ENCODE results near the gene SNORC.

- TF ChIP-seq POLR2AphosphoS5 (IDR thresholded peaks at IDR 0.05) (no peak), POLR2A (IDR thresholded peaks at IDR 0.05) (no peak), EP300 (IDR thresholded peaks at IDR 0.05) (no peak)
- TF ChIP-seq, protein P1, sequence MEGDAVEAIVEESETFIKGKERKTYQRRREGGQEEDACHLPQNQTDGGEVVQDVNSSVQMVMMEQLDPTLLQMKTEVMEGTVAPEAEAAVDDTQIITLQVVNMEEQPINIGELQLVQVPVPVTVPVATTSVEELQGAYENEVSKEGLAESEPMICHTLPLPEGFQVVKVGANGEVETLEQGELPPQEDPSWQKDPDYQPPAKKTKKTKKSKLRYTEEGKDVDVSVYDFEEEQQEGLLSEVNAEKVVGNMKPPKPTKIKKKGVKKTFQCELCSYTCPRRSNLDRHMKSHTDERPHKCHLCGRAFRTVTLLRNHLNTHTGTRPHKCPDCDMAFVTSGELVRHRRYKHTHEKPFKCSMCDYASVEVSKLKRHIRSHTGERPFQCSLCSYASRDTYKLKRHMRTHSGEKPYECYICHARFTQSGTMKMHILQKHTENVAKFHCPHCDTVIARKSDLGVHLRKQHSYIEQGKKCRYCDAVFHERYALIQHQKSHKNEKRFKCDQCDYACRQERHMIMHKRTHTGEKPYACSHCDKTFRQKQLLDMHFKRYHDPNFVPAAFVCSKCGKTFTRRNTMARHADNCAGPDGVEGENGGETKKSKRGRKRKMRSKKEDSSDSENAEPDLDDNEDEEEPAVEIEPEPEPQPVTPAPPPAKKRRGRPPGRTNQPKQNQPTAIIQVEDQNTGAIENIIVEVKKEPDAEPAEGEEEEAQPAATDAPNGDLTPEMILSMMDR (IDR thresholded peaks at IDR 0.05), result no peak
Observed at GRCh38 chr2:232925821-232926156, 55.7 kb downstream of the SNORC start.

All from suprapubic skin (tissue), 4 donors.